Stomach (tissue), 9 donors: Measurements from ENCODE around the gene CRADD. TPM values are rescaled to one million over a fixed set of nuclear protein-coding genes. Genes with fewer than 3 reads are reported as not detected.
A peak's percentile ranks its signal among the peaks of the same experiment; 100 is the strongest.

Source experiments
- DNase-seq, 2 donors: peaks; one replicate each; pipeline versions ENCODE4 v3.0.0 to v3.0.0-alpha.2; 2013 to 2019
- H3K27ac ChIP-seq, 5 donors: fragments of 200-600 bp in 4 of 5; sonication (generic) in 4 of 5; one replicate each; pipeline ENCODE4 v1.5.1; 2013 to 2019; ENCODE audit warnings: mild to moderate bottlenecking in 1 of 5, moderate library complexity in 1 of 5
- H3K27me3 ChIP-seq, 3 donors: fragments of 200-600 bp; sonication (generic); one replicate each; pipeline ENCODE4 v1.5.1; 2017 to 2019; ENCODE audit warnings: mixed run types in 1 of 3
- H3K36me3 ChIP-seq, 4 donors: fragments of 200-600 bp; sonication (generic); 1 replicate in 3 of 4; 2 replicates in 1 of 4; pipeline ENCODE4 v1.5.1; 2016 to 2019
- H3K4me1 ChIP-seq, 4 donors: fragments of 200-600 bp; sonication (generic); one replicate each; pipeline ENCODE4 v1.5.1; 2016 to 2019
- H3K4me3 ChIP-seq, 4 donors: fragments of 200-600 bp; sonication (generic) in 3 of 4; one replicate each; pipeline ENCODE4 v1.5.1; 2016 to 2019; ENCODE audit warnings: mild to moderate bottlenecking in 1 of 4
- H3K9me3 ChIP-seq, 4 donors: fragments of 200-600 bp; sonication (generic); one replicate each; pipeline ENCODE4 v1.5.1; 2016 to 2019
- EP300 ChIP-seq: sonication (generic); formaldehyde crosslinking; IDR thresholded peaks from one replicate; pipeline ENCODE4 v1.6.1; 2017; ENCODE audit warnings: antibody characterized with exemption
- POLR2A ChIP-seq, 4 donors: fragments of 450-650 bp; IDR thresholded peaks; one replicate each; pipeline ENCODE4 v1.6.1; 2016; ENCODE audit warnings: antibody characterized with exemption in 4 of 4, control low read depth in 2 of 4, mild to moderate bottlenecking in 1 of 4, moderate library complexity in 1 of 4
- POLR2AphosphoS5 ChIP-seq, 3 donors: sonication (generic); formaldehyde crosslinking; IDR thresholded peaks; one replicate each; pipeline ENCODE4 v1.6.1; 2016; ENCODE audit warnings: antibody characterized with exemption in 3 of 3
- WGBS, 5 donors: extraction: QIAGEN DNeasy Blood & Tissue Kit in 3 of 5; methylation state at CpG; one replicate each; pipeline versions ENCODE4 v1.1.5 to v1.1.7; 2013 to 2018; 5-methylcytosine and 5-hydroxymethylcytosine counted together
- intact Hi-C: fragments of 100-400 bp; cut with DNase I; formaldehyde crosslinking; loops from one replicate; pipeline ENCODE4 v1.15.1; 2023; ENCODE audit warnings: low total_unique reads
- polyA plus RNA-seq, 3 donors: library from polyadenylated mRNA; stranded (reverse); fragments of 200-250 nt; gene quantifications; one replicate each; pipeline ENCODE4 v1.2.3, GENCODE V29; 2013
- total RNA-seq, 5 donors: library from RNA; depleted of rRNA; stranded (reverse); fragments of >200 nt; gene quantifications; one replicate each; pipeline versions ENCODE4 v1.1.0 to v1.2.3, GENCODE V29; 2014 to 2016
- TF ChIP-seq, protein P1 (sequence below), 7 experiments: fragments of 450-650 bp in 4 of 7; fragments of 200-600 bp in 3 of 7; sonication (generic) in 3 of 7; IDR thresholded peaks; one replicate each; pipeline ENCODE4 v1.5.1; 2016 to 2019; ENCODE audit warnings: antibody characterized with exemption in 7 of 7, control low read depth in 2 of 7, mild to moderate bottlenecking in 1 of 7
- donor health status: healthy with polysubstance abuse.
- donor health status: Bipolar disorder and iron deficiency.
- donor health status: healthy.

The CRADD gene
- total and polyA plus RNA-seq, 8 donors: 2.3 to 30.9 (median 17.1) TPM

GRCh38 chr12:93743999-93744689, 67.0 kb downstream of the CRADD start:
- DNase-seq: no peak
- intact Hi-C loops: loop anchor here (5.0 kb wide), 1 partner anchor 172 kb away; the partner anchor contains the start of gene SOCS2
- Histone ChIP-seq H3K4me3 (no peak overlapping the region), H3K9me3 (no peaks in the 10 kb centered on the region), H3K4me1 (peaks cover 4 to 63% (median 35%) of the 10 kb centered on the region in 4 donors), H3K36me3 (no peaks in the 10 kb centered on the region), H3K27me3 (no peaks in the 10 kb centered on the region), H3K27ac (peak overlapping the region in 3 of 5 donors; percentile 89 to 94 (median 91))
- no peak for TF ChIP-seq POLR2AphosphoS5 (IDR thresholded peaks at IDR 0.05)
- no peak for TF ChIP-seq POLR2A (IDR thresholded peaks at IDR 0.05)
- no peak for TF ChIP-seq EP300
- TF ChIP-seq, protein P1, sequence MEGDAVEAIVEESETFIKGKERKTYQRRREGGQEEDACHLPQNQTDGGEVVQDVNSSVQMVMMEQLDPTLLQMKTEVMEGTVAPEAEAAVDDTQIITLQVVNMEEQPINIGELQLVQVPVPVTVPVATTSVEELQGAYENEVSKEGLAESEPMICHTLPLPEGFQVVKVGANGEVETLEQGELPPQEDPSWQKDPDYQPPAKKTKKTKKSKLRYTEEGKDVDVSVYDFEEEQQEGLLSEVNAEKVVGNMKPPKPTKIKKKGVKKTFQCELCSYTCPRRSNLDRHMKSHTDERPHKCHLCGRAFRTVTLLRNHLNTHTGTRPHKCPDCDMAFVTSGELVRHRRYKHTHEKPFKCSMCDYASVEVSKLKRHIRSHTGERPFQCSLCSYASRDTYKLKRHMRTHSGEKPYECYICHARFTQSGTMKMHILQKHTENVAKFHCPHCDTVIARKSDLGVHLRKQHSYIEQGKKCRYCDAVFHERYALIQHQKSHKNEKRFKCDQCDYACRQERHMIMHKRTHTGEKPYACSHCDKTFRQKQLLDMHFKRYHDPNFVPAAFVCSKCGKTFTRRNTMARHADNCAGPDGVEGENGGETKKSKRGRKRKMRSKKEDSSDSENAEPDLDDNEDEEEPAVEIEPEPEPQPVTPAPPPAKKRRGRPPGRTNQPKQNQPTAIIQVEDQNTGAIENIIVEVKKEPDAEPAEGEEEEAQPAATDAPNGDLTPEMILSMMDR (IDR thresholded peaks at IDR 0.05): no peak
- WGBS, 5 donors: 91 to 98% (median 92%) methylated on average over 4 of the region's 4 CpGs

DNA sequence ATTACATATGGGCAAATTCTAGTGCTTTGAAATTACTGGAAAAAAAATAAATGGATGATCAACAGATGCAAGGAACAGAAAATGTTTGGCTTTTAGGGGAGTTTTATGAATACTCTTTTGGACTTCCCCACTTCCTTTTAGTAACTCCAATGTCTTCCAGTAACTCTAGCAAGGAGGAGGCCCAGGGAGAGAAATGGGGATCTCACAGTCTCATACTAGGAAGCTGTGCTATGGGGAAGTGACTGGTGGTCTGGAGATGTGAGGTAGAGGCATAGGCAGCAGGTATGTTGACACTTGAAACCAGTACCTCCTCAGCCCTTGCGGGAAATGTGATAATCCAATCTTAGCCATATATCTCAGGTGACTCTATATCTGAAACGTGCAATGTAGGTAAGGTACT, 68.1 kb downstream of the CRADD start:
- intact Hi-C loops: no loop called here
- DNase-seq: no peak
- H3K4me1 ChIP-seq: peaks cover 11 to 63% (median 35%) of the 10 kb centered on the region in 4 donors
- no peak overlapping the region for H3K27ac ChIP-seq
- no peaks in the 10 kb centered on the region for H3K27me3 ChIP-seq
- WGBS, 5 donors: 67 to 87% (median 79%) methylated on average over 2 of the region's 2 CpGs
- H3K9me3 ChIP-seq: no peaks in the 10 kb centered on the region
- no peak overlapping the region for H3K4me3 ChIP-seq
- TF ChIP-seq POLR2AphosphoS5 (IDR thresholded peaks at IDR 0.05): no peak
- TF ChIP-seq, protein P1 (IDR thresholded peaks at IDR 0.05): no peak
- TF ChIP-seq POLR2A (IDR thresholded peaks at IDR 0.05): no peak
- no peak for TF ChIP-seq EP300
- H3K36me3 ChIP-seq: no peaks in the 10 kb centered on the region

- H3K27me3 ChIP-seq: no peaks in the 10 kb centered on the region
- 59 to 78% (median 72%) methylated on average over 4 of the region's 4 CpGs for WGBS, 5 donors
- no peak overlapping the region for H3K27ac ChIP-seq
- intact Hi-C loops: no loop called here
- H3K4me1 ChIP-seq: peaks cover 6 to 55% (median 33%) of the 10 kb centered on the region in 4 donors
- no peaks in the 10 kb centered on the region for H3K9me3 ChIP-seq
- H3K4me3 ChIP-seq: no peak overlapping the region
- H3K36me3 ChIP-seq: no peaks in the 10 kb centered on the region
- TF ChIP-seq POLR2AphosphoS5 (IDR thresholded peaks at IDR 0.05): no peak
- DNase-seq: no peak
Measured at GRCh38 chr12:93746572-93747168, 69.5 kb downstream of the CRADD start.

- H3K36me3 ChIP-seq: no peaks in the 10 kb centered on the region
- no peaks in the 10 kb centered on the region for H3K27me3 ChIP-seq
- no peak for DNase-seq
- WGBS, 5 donors: 95 to 100% (median 99%) methylated on average over 2 of the region's 2 CpGs
- no peak overlapping the region for H3K27ac ChIP-seq
- no peak overlapping the region for H3K4me3 ChIP-seq
- peaks cover 4 to 45% (median 28%) of the 10 kb centered on the region in 4 donors for H3K4me1 ChIP-seq
- intact Hi-C loops: no loop called here
- peaks cover 0 to 14% (median 4%) of the 10 kb centered on the region in 4 donors for H3K9me3 ChIP-seq
- TF ChIP-seq, protein P1 (IDR thresholded peaks at IDR 0.05): no peak
- TF ChIP-seq POLR2AphosphoS5 (IDR thresholded peaks at IDR 0.05) (no peak), EP300 (no peak), POLR2A (IDR thresholded peaks at IDR 0.05) (no peak)
Measured at GRCh38 chr12:93748672-93749383, 71.7 kb downstream of the CRADD start.
